ENCODE results near the gene LMO7. TPM values are rescaled to one million over a fixed set of nuclear protein-coding genes. Genes with fewer than 3 reads are reported as not detected.

The LMO7 gene
- total RNA-seq, 1 experiment from 2014 or later, result 18.5 TPM

- no peak for TF ChIP-seq SOX15 (CRISPR knock-in tag; IDR thresholded peaks at IDR 0.05)
- TF ChIP-seq FOXJ3 (CRISPR knock-in tag; IDR thresholded peaks at IDR 0.05; ENCODE audit: borderline replicate concordance), result no peak
- TF ChIP-seq ATF2 (CRISPR knock-in tag; IDR thresholded peaks at IDR 0.05; ENCODE audit: borderline replicate concordance, low read depth), result no peak
- Mint-ChIP-seq H3K9me3 (peaks cover 9% of the 10 kb centered on the region), H3K4me3 (no peak overlapping the region), H3K4me1 (peaks cover under 1% of the 10 kb centered on the region), H3K27ac (no peak overlapping the region), H3K36me3 (no peaks in the 10 kb centered on the region), H3K27me3 (ENCODE audit: low read depth) (no peaks in the 10 kb centered on the region)
- DNase-seq (ENCODE audit: low spot score), result no peak
- ChIA-PET POLR2A (no interaction called here), CTCF (no interaction called here)
- ATAC-seq, result no peak
Observed at GRCh38 chr13:75771818-75772217, 135.7 kb downstream of the LMO7 start.

GRCh38 chr13:75774176-75774575 is 138.0 kb downstream of the LMO7 start:
- no peak for TF ChIP-seq JUN (CRISPR knock-in tag; IDR thresholded peaks at IDR 0.05)
- no peak for TF ChIP-seq NFYB (CRISPR knock-in tag; conservative IDR thresholded peaks at IDR 0.05; ENCODE audit: low read depth)
- no peak for TF ChIP-seq NR1H2 (CRISPR knock-in tag; IDR thresholded peaks at IDR 0.05)
- TF ChIP-seq ZNF423 (CRISPR knock-in tag; IDR thresholded peaks at IDR 0.05), result no peak
- TF ChIP-seq RELA (CRISPR knock-in tag; IDR thresholded peaks at IDR 0.05; ENCODE audit: borderline replicate concordance), result no peak
- no peak for TF ChIP-seq RORB (CRISPR knock-in tag; IDR thresholded peaks at IDR 0.05)
- no peak for TF ChIP-seq ATF3 (CRISPR knock-in tag; conservative IDR thresholded peaks at IDR 0.05)
- no peak for TF ChIP-seq SMAD3 (CRISPR knock-in tag; IDR thresholded peaks at IDR 0.05; ENCODE audit: borderline replicate concordance)
- TF ChIP-seq E2F1 (CRISPR knock-in tag; IDR thresholded peaks at IDR 0.05), result no peak
- no peak for TF ChIP-seq KAT7 (CRISPR knock-in tag; IDR thresholded peaks at IDR 0.05; ENCODE audit: borderline replicate concordance)
- no peak for TF ChIP-seq ZNF317 (CRISPR knock-in tag; IDR thresholded peaks at IDR 0.05; ENCODE audit: borderline replicate concordance, low read depth)
- TF ChIP-seq FOXP1 (CRISPR knock-in tag; IDR thresholded peaks at IDR 0.05; ENCODE audit: borderline replicate concordance), result no peak
- no peak for TF ChIP-seq NR2C2 (CRISPR knock-in tag; IDR thresholded peaks at IDR 0.05)
- TF ChIP-seq GRHL2 (CRISPR knock-in tag; IDR thresholded peaks at IDR 0.05; ENCODE audit: insufficient replicate concordance, severe bottlenecking), result no peak
- no peak for TF ChIP-seq TEAD1 (CRISPR knock-in tag; IDR thresholded peaks at IDR 0.05)
- TF ChIP-seq TEAD4 (CRISPR knock-in tag; IDR thresholded peaks at IDR 0.05), result no peak
- no peak for TF ChIP-seq GTF2I (CRISPR knock-in tag; conservative IDR thresholded peaks at IDR 0.05)
- TF ChIP-seq CDX4 (CRISPR knock-in tag; IDR thresholded peaks at IDR 0.05; ENCODE audit: borderline replicate concordance), result no peak
- no peak for ATAC-seq
- Mint-ChIP-seq H3K4me1 (no peaks in the 10 kb centered on the region), H3K27me3 (ENCODE audit: low read depth) (no peaks in the 10 kb centered on the region), H3K4me3 (no peak overlapping the region), H3K9me3 (peaks cover 17% of the 10 kb centered on the region), H3K27ac (no peak overlapping the region), H3K36me3 (peaks cover 9% of the 10 kb centered on the region)
- POLR2A ChIA-PET, result no interaction called here
- CTCF ChIA-PET, result no interaction called here
- no peak for DNase-seq (ENCODE audit: low spot score)

GRCh38 chr13:75776550-75776949 is 140.4 kb downstream of the LMO7 start:
- Mint-ChIP-seq H3K36me3 (peaks cover 26% of the 10 kb centered on the region), H3K27ac (no peak overlapping the region), H3K4me3 (no peak overlapping the region), H3K9me3 (peaks cover 34% of the 10 kb centered on the region), H3K4me1 (no peaks in the 10 kb centered on the region), H3K27me3 (ENCODE audit: low read depth) (no peaks in the 10 kb centered on the region)
- ATAC-seq (no peak), DNase-seq (ENCODE audit: low spot score) (no peak)
- CTCF ChIA-PET, result no interaction called here
- TF ChIP-seq ETV6 (CRISPR knock-in tag; IDR thresholded peaks at IDR 0.05), result no peak
- no peak for TF ChIP-seq ZNF281 (CRISPR knock-in tag; IDR thresholded peaks at IDR 0.05)
- TF ChIP-seq SOX15 (CRISPR knock-in tag; IDR thresholded peaks at IDR 0.05), result no peak
- no peak for TF ChIP-seq ZBTB43 (CRISPR knock-in tag; IDR thresholded peaks at IDR 0.05)
- TF ChIP-seq CREM (CRISPR knock-in tag; IDR thresholded peaks at IDR 0.05), result no peak
- no peak for TF ChIP-seq CTCF (IDR thresholded peaks at IDR 0.05)
- POLR2A ChIA-PET, result no interaction called here

Data from WTC11 (cell line).